HG02938 (cell line): ENCODE results near the gene TRIM9.
"Not testable (repeated sequence)": the region's sequence is repeated elsewhere in the genome, so short reads cannot be mapped to it uniquely, and the experiment has no call there.

Source experiments
- ATAC-seq: cut with Tn5 transposase; IDR thresholded peaks from one replicate; pipeline ENCODE4 v1.9.1; 2021; ENCODE audit warnings: mild to moderate bottlenecking, moderate library complexity; ENCODE audit not compliant: unreplicated experiment

Gene TRIM9

GRCh38 chr14:50967790-50968189 lies 127.1 kb downstream of the TRIM9 start:
- no peak for ATAC-seq

GRCh38 chr14:50967103-50967502 lies 127.8 kb downstream of the TRIM9 start:
- ATAC-seq, result no peak

- ATAC-seq, result no peak
These were observed 130.1 kb downstream of the TRIM9 start for GRCh38 chr14:50964683-50965390.

GRCh38 chr14:50963919-50964318 lies 131.0 kb downstream of the TRIM9 start:
- no peak for ATAC-seq

GRCh38 chr14:50961605-50962221 lies 133.2 kb downstream of the TRIM9 start:
- ATAC-seq, result no peak

GRCh38 chr14:50957296-50957695 lies 137.6 kb downstream of the TRIM9 start:
- ATAC-seq, result no peak

- ATAC-seq, result not testable (repeated sequence)
These were observed 138.5 kb downstream of the TRIM9 start for GRCh38 chr14:50956421-50956820.

GRCh38 chr14:50955373-50956043 lies 139.4 kb downstream of the TRIM9 start:
- no peak for ATAC-seq

GRCh38 chr14:50954811-50955372 lies 140.0 kb downstream of the TRIM9 start:
- no peak for ATAC-seq

GRCh38 chr14:50953502-50953901 lies 141.4 kb downstream of the TRIM9 start:
- no peak for ATAC-seq

- no peak for ATAC-seq
These were observed 143.9 kb downstream of the TRIM9 start for GRCh38 chr14:50951032-50951431.

- no peak for ATAC-seq
These were observed 146.7 kb downstream of the TRIM9 start for GRCh38 chr14:50948205-50948604.

- ATAC-seq, result no peak
These were observed 147.5 kb downstream of the TRIM9 start for GRCh38 chr14:50947446-50947845.

- no peak for ATAC-seq
These were observed 148.5 kb downstream of the TRIM9 start for GRCh38 chr14:50946234-50946935.

GRCh38 chr14:50944647-50945413 lies 150.1 kb downstream of the TRIM9 start:
- ATAC-seq, result no peak

- ATAC-seq, result no peak
These were observed 150.8 kb downstream of the TRIM9 start, which contains the start of gene PYGL for GRCh38 chr14:50943943-50944646. Gene PYGL, minus strand, starts transcription at chr14:50944483. Its CDS starts 80 bp downstream, at chr14:50944403.

GRCh38 chr14:50943261-50943942 lies 151.5 kb downstream of the TRIM9 start:
- no peak for ATAC-seq

- not testable (repeated sequence) for ATAC-seq
These were observed 153.3 kb downstream of the TRIM9 start for GRCh38 chr14:50941638-50942037.

GRCh38 chr14:50941151-50941550 lies 153.8 kb downstream of the TRIM9 start:
- no peak for ATAC-seq
